Activated naive CD4-positive, alpha-beta T cell treated with anti-CD3 and anti-CD28 coated beads, Interleukin-2, amount 50 U/mL, for 24 hours (primary cell): ENCODE data around the gene TAF4.
"Not testable (repeated sequence)": the region's sequence is repeated elsewhere in the genome, so short reads cannot be mapped to it uniquely, and the experiment has no call there.

Source experiments
- H3K27ac Mint-ChIP-seq: one replicate; pipeline ENCODE4 v1.8.0; 2021; ENCODE audit warnings: mild to moderate bottlenecking, mixed read lengths
- H3K27me3 Mint-ChIP-seq: one replicate; pipeline ENCODE4 v1.8.0; 2021; ENCODE audit warnings: mixed read lengths
- H3K36me3 Mint-ChIP-seq: one replicate; pipeline ENCODE4 v1.8.0; 2021; ENCODE audit warnings: mixed read lengths
- H3K4me1 Mint-ChIP-seq: one replicate; pipeline ENCODE4 v1.8.0; 2021; ENCODE audit warnings: mixed read lengths
- H3K4me3 Mint-ChIP-seq: one replicate; pipeline ENCODE4 v1.8.0; 2021; ENCODE audit warnings: mild to moderate bottlenecking, mixed read lengths
- H3K9me3 Mint-ChIP-seq: one replicate; pipeline ENCODE4 v1.8.0; 2021; ENCODE audit warnings: mixed read lengths

TAF4 gene

GRCh38 chr20:62063981-62064769, 1.5 kb downstream of the TAF4 start:
- Mint-ChIP-seq H3K36me3 (no peaks in the 10 kb centered on the region), H3K27me3 (no peaks in the 10 kb centered on the region), H3K4me3 (peak overlapping the region; percentile 85), H3K9me3 (no peaks in the 10 kb centered on the region), H3K4me1 (peaks cover 67% of the 10 kb centered on the region), H3K27ac (peak overlapping the region; percentile 89)

GRCh38 chr20:62063315-62063980, 2.2 kb downstream of the TAF4 start:
- H3K4me1 Mint-ChIP-seq, result peaks cover 71% of the 10 kb centered on the region
- no peaks in the 10 kb centered on the region for H3K9me3 Mint-ChIP-seq
- no peaks in the 10 kb centered on the region for H3K36me3 Mint-ChIP-seq
- no peaks in the 10 kb centered on the region for H3K27me3 Mint-ChIP-seq
- H3K27ac Mint-ChIP-seq, result peak overlapping the region; percentile 89
- peak overlapping the region; percentile 85 for H3K4me3 Mint-ChIP-seq

GRCh38 chr20:62062661-62063314, 2.9 kb downstream of the TAF4 start:
- Mint-ChIP-seq H3K27me3 (no peaks in the 10 kb centered on the region), H3K4me3 (peak overlapping the region; percentile 85), H3K4me1 (peaks cover 66% of the 10 kb centered on the region), H3K9me3 (no peaks in the 10 kb centered on the region), H3K36me3 (no peaks in the 10 kb centered on the region), H3K27ac (peak overlapping the region; percentile 35)

GRCh38 chr20:62061851-62062423, 3.7 kb downstream of the TAF4 start:
- Mint-ChIP-seq H3K27ac (no peak overlapping the region), H3K36me3 (no peaks in the 10 kb centered on the region), H3K27me3 (no peaks in the 10 kb centered on the region), H3K9me3 (no peaks in the 10 kb centered on the region), H3K4me1 (peaks cover 63% of the 10 kb centered on the region), H3K4me3 (no peak overlapping the region)

DNA sequence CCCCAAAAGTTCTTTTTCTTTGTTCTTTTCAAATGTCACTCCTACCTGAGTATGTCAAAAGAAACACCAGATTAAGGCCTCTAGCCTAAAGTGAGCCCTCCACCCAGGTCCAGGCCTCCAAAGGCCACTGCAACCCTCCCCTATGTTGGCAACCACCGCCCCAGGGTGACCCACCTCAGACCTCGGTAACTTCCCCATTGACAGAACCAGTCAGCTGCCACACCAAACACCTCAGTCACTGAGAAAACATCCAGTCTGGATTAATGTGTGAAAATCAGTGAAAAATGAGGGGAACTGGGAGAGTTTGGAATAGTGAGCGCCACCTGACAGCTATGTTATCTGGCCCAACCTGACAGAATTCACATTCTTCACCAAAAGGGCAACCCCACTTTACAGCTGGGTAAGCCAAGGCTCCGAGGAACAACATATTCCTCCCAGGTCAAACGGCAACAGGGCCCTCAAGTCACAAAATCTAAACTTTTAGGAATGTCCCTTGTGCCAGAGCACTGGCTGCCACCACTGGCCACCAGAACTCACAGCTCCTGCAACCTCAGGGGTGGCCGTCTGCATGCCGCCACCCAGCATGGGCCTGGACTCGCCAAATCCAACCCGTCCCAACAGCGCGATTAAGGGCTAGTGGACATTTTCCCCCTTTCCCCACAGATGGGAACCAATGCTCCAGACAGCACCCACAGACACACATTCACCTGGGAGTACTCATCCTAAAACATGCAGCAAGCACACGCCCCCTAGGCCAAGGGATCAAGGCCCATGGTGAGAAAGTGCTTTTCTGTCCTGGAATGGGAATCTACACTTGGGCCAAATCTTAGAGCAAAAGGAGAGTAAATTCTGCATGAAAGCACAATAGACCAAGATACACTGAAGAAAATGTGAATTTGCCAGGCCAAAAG, 4.8 kb downstream of the TAF4 start:
- Mint-ChIP-seq H3K4me3 (no peak overlapping the region), H3K27me3 (no peaks in the 10 kb centered on the region), H3K4me1 (peaks cover 67% of the 10 kb centered on the region), H3K27ac (no peak overlapping the region), H3K36me3 (no peaks in the 10 kb centered on the region), H3K9me3 (no peaks in the 10 kb centered on the region)

- H3K9me3 Mint-ChIP-seq, result no peaks in the 10 kb centered on the region
- no peaks in the 10 kb centered on the region for H3K36me3 Mint-ChIP-seq
- H3K27ac Mint-ChIP-seq, result no peak overlapping the region
- peaks cover 76% of the 10 kb centered on the region for H3K4me1 Mint-ChIP-seq
- H3K27me3 Mint-ChIP-seq, result no peaks in the 10 kb centered on the region
- H3K4me3 Mint-ChIP-seq, result no peak overlapping the region
These were observed 5.6 kb downstream of the TAF4 start for GRCh38 chr20:62059920-62060630.

GRCh38 chr20:62059401-62059800, 6.3 kb downstream of the TAF4 start:
- Mint-ChIP-seq H3K9me3 (no peaks in the 10 kb centered on the region), H3K4me1 (peaks cover 82% of the 10 kb centered on the region), H3K36me3 (no peaks in the 10 kb centered on the region), H3K27ac (no peak overlapping the region), H3K27me3 (no peaks in the 10 kb centered on the region), H3K4me3 (no peak overlapping the region)

DNA sequence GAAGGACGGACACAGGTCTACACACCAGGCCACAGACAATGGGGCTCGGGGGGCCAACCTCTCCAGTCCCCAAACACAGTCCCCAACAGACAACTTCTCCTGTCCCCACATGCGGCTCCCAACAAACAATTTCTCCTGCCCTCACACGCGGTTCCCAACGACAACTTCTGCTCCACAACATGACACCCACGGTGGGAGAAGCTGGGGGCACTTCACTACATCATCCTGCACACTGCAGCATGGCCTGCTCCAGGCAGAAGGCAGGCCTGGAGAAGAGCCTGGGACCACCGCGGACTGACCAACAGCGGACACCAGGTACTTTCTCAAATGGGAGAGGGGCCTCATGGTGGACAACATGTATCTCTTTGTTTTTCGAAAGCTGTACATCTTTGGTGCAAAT, 6.7 kb downstream of the TAF4 start:
- Mint-ChIP-seq H3K4me1 (peaks cover 80% of the 10 kb centered on the region), H3K27ac (peak overlapping the region; percentile 26), H3K36me3 (no peaks in the 10 kb centered on the region), H3K27me3 (no peaks in the 10 kb centered on the region), H3K9me3 (no peaks in the 10 kb centered on the region), H3K4me3 (no peak overlapping the region)

- peaks cover 67% of the 10 kb centered on the region for H3K4me1 Mint-ChIP-seq
- no peaks in the 10 kb centered on the region for H3K36me3 Mint-ChIP-seq
- H3K27me3 Mint-ChIP-seq, result no peaks in the 10 kb centered on the region
- H3K9me3 Mint-ChIP-seq, result no peaks in the 10 kb centered on the region
- H3K27ac Mint-ChIP-seq, result no peak overlapping the region
- H3K4me3 Mint-ChIP-seq, result no peak overlapping the region
These were observed 8.7 kb downstream of the TAF4 start for GRCh38 chr20:62056975-62057374.

DNA sequence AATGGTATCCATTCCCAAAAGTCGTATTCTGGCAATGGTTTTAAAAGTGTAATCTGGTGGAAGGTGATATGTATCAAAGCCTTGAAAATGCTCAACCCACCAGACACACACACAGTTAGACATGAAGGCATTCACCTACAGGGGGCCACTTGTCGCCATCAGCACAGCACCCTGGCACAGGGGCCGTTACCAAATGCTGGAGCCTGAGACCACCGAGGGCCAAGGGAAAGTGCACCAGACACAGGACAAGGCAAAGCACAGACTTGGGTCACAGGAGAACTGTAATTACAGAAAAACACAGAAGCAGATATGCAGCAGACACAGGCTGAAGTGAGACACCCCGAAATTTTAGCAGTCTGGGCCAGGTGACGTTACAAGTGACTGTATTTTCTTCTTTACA, 9.3 kb downstream of the TAF4 start:
- Mint-ChIP-seq H3K27ac (no peak overlapping the region), H3K27me3 (no peaks in the 10 kb centered on the region), H3K9me3 (no peaks in the 10 kb centered on the region), H3K36me3 (no peaks in the 10 kb centered on the region), H3K4me3 (no peak overlapping the region), H3K4me1 (peaks cover 63% of the 10 kb centered on the region)

- not testable (repeated sequence) for H3K27me3 Mint-ChIP-seq, H3K4me3 Mint-ChIP-seq, H3K36me3 Mint-ChIP-seq, H3K27ac Mint-ChIP-seq, H3K9me3 Mint-ChIP-seq
- H3K4me1 Mint-ChIP-seq, result peaks cover 61% of the 10 kb centered on the region
These were observed 9.9 kb downstream of the TAF4 start for GRCh38 chr20:62055862-62056115.

GRCh38 chr20:62055106-62055861, 10.4 kb downstream of the TAF4 start:
- Mint-ChIP-seq H3K4me3 (no peak overlapping the region), H3K36me3 (no peaks in the 10 kb centered on the region), H3K4me1 (peaks cover 61% of the 10 kb centered on the region), H3K9me3 (no peaks in the 10 kb centered on the region), H3K27ac (no peak overlapping the region), H3K27me3 (no peaks in the 10 kb centered on the region)

DNA sequence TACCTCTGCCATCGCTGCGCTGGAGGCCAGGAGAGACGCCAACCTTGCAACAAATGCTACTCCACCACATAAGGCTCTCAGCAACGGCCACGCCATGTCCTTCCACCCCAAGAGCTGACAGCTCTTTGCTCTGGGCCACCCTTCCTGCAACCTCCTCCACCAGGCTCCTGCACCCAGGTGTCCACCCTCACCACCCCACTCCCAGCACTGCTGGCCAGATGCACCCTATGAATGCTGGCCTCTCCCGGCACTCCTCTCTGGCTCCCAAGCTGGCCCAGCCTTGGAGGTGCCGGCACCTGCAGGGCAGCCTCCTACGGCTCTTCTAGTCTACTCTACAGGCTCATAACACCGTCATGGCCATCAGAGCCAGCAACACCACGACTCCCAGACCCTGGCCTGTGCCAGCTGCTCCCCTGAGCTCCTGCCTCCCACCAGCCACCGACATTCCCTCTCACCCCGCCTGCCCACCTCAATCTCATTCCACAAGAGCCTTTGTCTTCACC, 11.2 kb downstream of the TAF4 start:
- no peak overlapping the region for H3K4me3 Mint-ChIP-seq
- no peak overlapping the region for H3K27ac Mint-ChIP-seq
- no peaks in the 10 kb centered on the region for H3K27me3 Mint-ChIP-seq
- no peaks in the 10 kb centered on the region for H3K36me3 Mint-ChIP-seq
- peaks cover 59% of the 10 kb centered on the region for H3K4me1 Mint-ChIP-seq
- no peaks in the 10 kb centered on the region for H3K9me3 Mint-ChIP-seq
